DOHH2 (cell line): ENCODE data around the gene SLC30A5.

Experiments used
- H3F3A ChIP-seq: fragments of 200-600 bp; sonication (generic), shearing (Covaris generic); 2 replicates; pipeline ENCODE4 v1.6.0; 2016; ENCODE audit warnings: antibody characterized with exemption, mild to moderate bottlenecking; ENCODE audit not compliant: control insufficient read depth, insufficient read depth
- H3K27ac ChIP-seq: fragments of 200-600 bp; sonication (generic); 2 replicates; pipeline ENCODE4 v1.5.1; 2014; ENCODE audit warnings: low read depth, mild to moderate bottlenecking, low read length, moderate library complexity
- H3K27me3 ChIP-seq: fragments of 200-600 bp; sonication (generic); 2 replicates; pipeline ENCODE4 v1.6.1; 2014; ENCODE audit warnings: mild to moderate bottlenecking, low read length, mixed read lengths; ENCODE audit not compliant: control insufficient read depth
- H3K36me3 ChIP-seq: fragments of 200-600 bp; sonication (generic); 2 replicates; pipeline ENCODE4 v1.6.1; 2014; ENCODE audit warnings: mild to moderate bottlenecking, low read length, moderate library complexity, mixed read lengths; ENCODE audit not compliant: control insufficient read depth
- H3K4me1 ChIP-seq: fragments of 200-600 bp; sonication (generic); 2 replicates; pipeline ENCODE4 v1.6.1; 2014; ENCODE audit warnings: mild to moderate bottlenecking, low read length, mixed read lengths; ENCODE audit not compliant: control insufficient read depth
- H3K4me2 ChIP-seq: fragments of 200-600 bp; sonication (generic); 2 replicates; pipeline ENCODE4 v1.6.0; 2014; ENCODE audit warnings: mild to moderate bottlenecking, low read length, moderate library complexity
- H3K4me3 ChIP-seq: fragments of 200-600 bp; sonication (generic); 2 replicates; pipeline ENCODE4 v1.5.1; 2014; ENCODE audit warnings: mild to moderate bottlenecking, low read length, mixed read lengths
- H3K79me2 ChIP-seq: fragments of 200-600 bp; sonication (generic); 2 replicates; pipeline ENCODE4 v1.6.1; 2014; ENCODE audit warnings: mild to moderate bottlenecking, low read length, mixed read lengths; ENCODE audit not compliant: control insufficient read depth
- H3K9me2 ChIP-seq: fragments of 200-600 bp; sonication (generic); replicated peaks from 2 replicates; pipeline ENCODE4 v1.6.1; 2014; ENCODE audit warnings: mild to moderate bottlenecking, low read length, mixed read lengths; ENCODE audit not compliant: control insufficient read depth
- H3K9me3 ChIP-seq: fragments of 200-600 bp; sonication (generic); 2 replicates; pipeline ENCODE4 v1.6.1; 2014; ENCODE audit warnings: antibody characterized with exemption, low read length, mixed read lengths; ENCODE audit not compliant: control insufficient read depth, insufficient read depth
- H4K20me1 ChIP-seq: fragments of 200-600 bp; sonication (generic); 2 replicates; pipeline ENCODE4 v1.6.0; 2014; ENCODE audit warnings: low read depth, mild to moderate bottlenecking, antibody characterized with exemption, low read length, moderate library complexity; ENCODE audit not compliant: control insufficient read depth, insufficient read depth
- EZH2phosphoT487 ChIP-seq: fragments of 200-600 bp; sonication (generic); IDR thresholded peaks from 2 replicates; pipeline ENCODE4 v1.6.1; 2017; ENCODE audit warnings: borderline replicate concordance, mild to moderate bottlenecking, antibody characterized with exemption, low read length, moderate library complexity, mixed read lengths
- TF ChIP-seq, protein P1 (sequence below): fragments of 200-600 bp; sonication (generic); IDR thresholded peaks from one replicate; pipeline ENCODE4 v1.5.1; 2014; ENCODE audit warnings: antibody characterized with exemption, mild to moderate bottlenecking, low read depth, low read length; ENCODE audit not compliant: poor library complexity, severe bottlenecking

The SLC30A5 gene

DNA sequence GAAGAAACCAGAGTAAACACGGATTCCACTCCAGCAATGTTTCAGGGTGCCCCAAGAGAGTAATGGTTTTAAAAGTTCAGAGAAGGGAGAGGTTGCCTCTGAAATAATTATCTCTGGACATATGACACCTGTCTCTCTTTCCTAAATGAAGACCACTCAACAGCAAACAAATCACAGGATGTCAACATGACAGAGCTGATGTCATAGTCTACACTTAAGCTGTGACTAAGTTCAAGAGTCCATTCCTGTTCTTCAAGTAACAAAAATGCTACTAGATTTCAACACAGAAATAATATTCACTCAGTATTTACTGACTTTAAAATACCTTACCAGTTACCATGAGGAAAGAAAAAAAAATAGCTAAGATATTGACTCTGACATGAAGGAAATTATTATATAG lies 44.7 kb upstream of the SLC30A5 start:
- H4K20me1 ChIP-seq, result no peaks in the 10 kb centered on the region
- H3K36me3 ChIP-seq, result no peaks in the 10 kb centered on the region
- H3K79me2 ChIP-seq, result no peaks in the 10 kb centered on the region
- no peaks in the 10 kb centered on the region for H3F3A ChIP-seq
- H3K27me3 ChIP-seq, result no peaks in the 10 kb centered on the region
- H3K27ac ChIP-seq, result no peak overlapping the region
- H3K9me3 ChIP-seq, result no peaks in the 10 kb centered on the region
- H3K9me2 ChIP-seq, result no peaks in the 10 kb centered on the region
- TF ChIP-seq, protein P1, sequence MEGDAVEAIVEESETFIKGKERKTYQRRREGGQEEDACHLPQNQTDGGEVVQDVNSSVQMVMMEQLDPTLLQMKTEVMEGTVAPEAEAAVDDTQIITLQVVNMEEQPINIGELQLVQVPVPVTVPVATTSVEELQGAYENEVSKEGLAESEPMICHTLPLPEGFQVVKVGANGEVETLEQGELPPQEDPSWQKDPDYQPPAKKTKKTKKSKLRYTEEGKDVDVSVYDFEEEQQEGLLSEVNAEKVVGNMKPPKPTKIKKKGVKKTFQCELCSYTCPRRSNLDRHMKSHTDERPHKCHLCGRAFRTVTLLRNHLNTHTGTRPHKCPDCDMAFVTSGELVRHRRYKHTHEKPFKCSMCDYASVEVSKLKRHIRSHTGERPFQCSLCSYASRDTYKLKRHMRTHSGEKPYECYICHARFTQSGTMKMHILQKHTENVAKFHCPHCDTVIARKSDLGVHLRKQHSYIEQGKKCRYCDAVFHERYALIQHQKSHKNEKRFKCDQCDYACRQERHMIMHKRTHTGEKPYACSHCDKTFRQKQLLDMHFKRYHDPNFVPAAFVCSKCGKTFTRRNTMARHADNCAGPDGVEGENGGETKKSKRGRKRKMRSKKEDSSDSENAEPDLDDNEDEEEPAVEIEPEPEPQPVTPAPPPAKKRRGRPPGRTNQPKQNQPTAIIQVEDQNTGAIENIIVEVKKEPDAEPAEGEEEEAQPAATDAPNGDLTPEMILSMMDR, result no peak
- no peak for TF ChIP-seq EZH2phosphoT487
- no peak overlapping the region for H3K4me3 ChIP-seq
- no peaks in the 10 kb centered on the region for H3K4me1 ChIP-seq
- no peak overlapping the region for H3K4me2 ChIP-seq

GRCh38 chr5:69049796-69050195 lies 44.0 kb upstream of the SLC30A5 start:
- H3K27me3 ChIP-seq, result no peaks in the 10 kb centered on the region
- no peak overlapping the region for H3K4me2 ChIP-seq
- H3K4me3 ChIP-seq, result no peak overlapping the region
- no peaks in the 10 kb centered on the region for H3K36me3 ChIP-seq
- no peaks in the 10 kb centered on the region for H3F3A ChIP-seq
- no peaks in the 10 kb centered on the region for H3K9me3 ChIP-seq
- no peak for TF ChIP-seq EZH2phosphoT487
- TF ChIP-seq, protein P1, result no peak
- H3K27ac ChIP-seq, result no peak overlapping the region
- H4K20me1 ChIP-seq, result no peaks in the 10 kb centered on the region
- no peaks in the 10 kb centered on the region for H3K4me1 ChIP-seq
- H3K79me2 ChIP-seq, result no peaks in the 10 kb centered on the region
- no peaks in the 10 kb centered on the region for H3K9me2 ChIP-seq

- Histone ChIP-seq H3K4me3 (no peak overlapping the region), H3K4me2 (no peak overlapping the region), H3K9me3 (no peaks in the 10 kb centered on the region)
Measured at GRCh38 chr5:69050214-69050613, 43.6 kb upstream of the SLC30A5 start.

More at GRCh38 chr5:69050214-69050613, 43.6 kb upstream of the SLC30A5 start:
- Histone ChIP-seq H4K20me1 (no peaks in the 10 kb centered on the region), H3K79me2 (no peaks in the 10 kb centered on the region), H3K9me2 (no peaks in the 10 kb centered on the region), H3F3A (no peaks in the 10 kb centered on the region), H3K27ac (no peak overlapping the region), H3K36me3 (no peaks in the 10 kb centered on the region), H3K4me1 (no peaks in the 10 kb centered on the region), H3K27me3 (no peaks in the 10 kb centered on the region)
- no peak for TF ChIP-seq EZH2phosphoT487
- TF ChIP-seq, protein P1, result no peak
